ENCODE measurements around the gene WDR93. TPM values are rescaled to one million over a fixed set of nuclear protein-coding genes. Genes with fewer than 3 reads are reported as not detected.

WDR93 gene
- total RNA-seq, 2 donors from 2014 or later: 0.24 to 0.64 TPM

DNA sequence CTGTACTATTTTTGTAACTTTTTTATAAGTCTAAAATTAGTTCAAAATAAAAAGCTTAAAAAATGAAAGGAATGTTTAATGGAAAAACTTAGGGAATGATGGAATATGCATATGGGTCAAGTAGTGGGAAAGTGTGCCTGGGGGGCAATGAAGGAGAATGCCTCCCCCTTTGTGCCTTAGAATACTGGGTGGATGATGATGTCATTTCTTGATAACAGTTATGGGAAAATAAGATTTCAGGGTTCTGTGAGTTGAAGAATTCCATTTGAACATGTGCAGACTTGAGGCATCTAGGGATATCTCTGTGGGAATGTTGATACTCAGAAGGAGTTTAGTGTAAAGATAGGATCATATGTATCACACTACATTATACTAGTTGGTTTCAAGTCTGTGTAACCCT, 13.8 kb downstream of the WDR93 start:
- no peak overlapping the region for H3K27ac ChIP-seq (ENCODE audit: low read depth, low read length)
- peaks cover 23% of the 10 kb centered on the region for H3K27me3 Mint-ChIP-seq (ENCODE audit: insufficient read depth)

DNA sequence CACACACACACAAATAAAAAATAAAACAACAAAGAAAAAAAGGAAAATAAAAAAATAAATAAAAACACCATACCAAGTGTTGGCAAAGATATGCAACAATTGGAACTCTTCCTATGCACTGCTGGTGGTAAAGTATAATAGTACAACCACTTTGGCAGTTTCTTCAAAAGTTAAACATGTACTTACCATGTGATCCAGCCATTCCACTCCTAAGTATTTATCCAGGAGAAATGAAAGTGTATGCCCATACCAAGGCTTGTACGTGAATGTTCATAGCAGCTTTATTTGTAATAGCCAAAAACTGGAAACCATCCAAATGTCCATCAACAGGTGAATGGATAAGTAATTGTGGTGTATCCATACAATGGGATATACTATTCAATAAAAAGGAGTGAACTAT, 17.0 kb downstream of the WDR93 start:
- no peaks in the 10 kb centered on the region for H3K9me3 Mint-ChIP-seq
- H3K4me3 Mint-ChIP-seq: no peak overlapping the region
- no peak overlapping the region for H3K27ac Mint-ChIP-seq
- TF ChIP-seq, protein P1, sequence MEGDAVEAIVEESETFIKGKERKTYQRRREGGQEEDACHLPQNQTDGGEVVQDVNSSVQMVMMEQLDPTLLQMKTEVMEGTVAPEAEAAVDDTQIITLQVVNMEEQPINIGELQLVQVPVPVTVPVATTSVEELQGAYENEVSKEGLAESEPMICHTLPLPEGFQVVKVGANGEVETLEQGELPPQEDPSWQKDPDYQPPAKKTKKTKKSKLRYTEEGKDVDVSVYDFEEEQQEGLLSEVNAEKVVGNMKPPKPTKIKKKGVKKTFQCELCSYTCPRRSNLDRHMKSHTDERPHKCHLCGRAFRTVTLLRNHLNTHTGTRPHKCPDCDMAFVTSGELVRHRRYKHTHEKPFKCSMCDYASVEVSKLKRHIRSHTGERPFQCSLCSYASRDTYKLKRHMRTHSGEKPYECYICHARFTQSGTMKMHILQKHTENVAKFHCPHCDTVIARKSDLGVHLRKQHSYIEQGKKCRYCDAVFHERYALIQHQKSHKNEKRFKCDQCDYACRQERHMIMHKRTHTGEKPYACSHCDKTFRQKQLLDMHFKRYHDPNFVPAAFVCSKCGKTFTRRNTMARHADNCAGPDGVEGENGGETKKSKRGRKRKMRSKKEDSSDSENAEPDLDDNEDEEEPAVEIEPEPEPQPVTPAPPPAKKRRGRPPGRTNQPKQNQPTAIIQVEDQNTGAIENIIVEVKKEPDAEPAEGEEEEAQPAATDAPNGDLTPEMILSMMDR (conservative IDR thresholded peaks at IDR 0.05): no peak
- H3K4me1 Mint-ChIP-seq: no peaks in the 10 kb centered on the region
- no peak overlapping the region for H3K9ac ChIP-seq (ENCODE audit: extremely low read depth, low read length, poor library complexity, severe bottlenecking)
- no peaks in the 10 kb centered on the region for H3K36me3 Mint-ChIP-seq (ENCODE audit: low read depth)
- no peaks in the 10 kb centered on the region for H3K4me1 ChIP-seq (ENCODE audit: control insufficient read depth, insufficient read depth, low read length)
- no peak overlapping the region for H3K27ac ChIP-seq (ENCODE audit: low read depth, low read length)
- H3K4me3 ChIP-seq (ENCODE audit: low read length): no peak overlapping the region
- no peaks in the 10 kb centered on the region for H3K9me3 ChIP-seq (ENCODE audit: control insufficient read depth, low read length)
- H3K36me3 ChIP-seq (ENCODE audit: control insufficient read depth, insufficient read depth, low read length): no peaks in the 10 kb centered on the region
- 88 to 100% methylated on average over 1 of the region's 1 CpG for WGBS, 2 experiments (ENCODE audit: insufficient coverage in 1 of 2, insufficient read length in 1 of 2)
- peaks cover 17% of the 10 kb centered on the region for H3K27me3 Mint-ChIP-seq (ENCODE audit: insufficient read depth)
- H3K27me3 ChIP-seq (ENCODE audit: control insufficient read depth, insufficient read depth, low read length, poor library complexity, severe bottlenecking): peaks cover 19% of the 10 kb centered on the region
- no peak for DNase-seq

More for the DNA sequence above, 13.8 kb downstream of the WDR93 start:
- no peak for DNase-seq
- Histone ChIP-seq H3K4me3 (ENCODE audit: low read length) (no peak overlapping the region), H3K9ac (ENCODE audit: extremely low read depth, low read length, poor library complexity, severe bottlenecking) (no peak overlapping the region), H3K27me3 (ENCODE audit: control insufficient read depth, insufficient read depth, low read length, poor library complexity, severe bottlenecking) (peaks cover 33% of the 10 kb centered on the region), H3K36me3 (ENCODE audit: control insufficient read depth, insufficient read depth, low read length) (no peaks in the 10 kb centered on the region), H3K9me3 (ENCODE audit: control insufficient read depth, low read length) (no peaks in the 10 kb centered on the region), H3K4me1 (ENCODE audit: control insufficient read depth, insufficient read depth, low read length) (no peaks in the 10 kb centered on the region)
- Mint-ChIP-seq H3K4me3 (no peak overlapping the region), H3K4me1 (no peaks in the 10 kb centered on the region), H3K36me3 (ENCODE audit: low read depth) (no peaks in the 10 kb centered on the region), H3K9me3 (no peaks in the 10 kb centered on the region), H3K27ac (no peak overlapping the region)
- TF ChIP-seq, protein P1 (conservative IDR thresholded peaks at IDR 0.05): no peak

DNA sequence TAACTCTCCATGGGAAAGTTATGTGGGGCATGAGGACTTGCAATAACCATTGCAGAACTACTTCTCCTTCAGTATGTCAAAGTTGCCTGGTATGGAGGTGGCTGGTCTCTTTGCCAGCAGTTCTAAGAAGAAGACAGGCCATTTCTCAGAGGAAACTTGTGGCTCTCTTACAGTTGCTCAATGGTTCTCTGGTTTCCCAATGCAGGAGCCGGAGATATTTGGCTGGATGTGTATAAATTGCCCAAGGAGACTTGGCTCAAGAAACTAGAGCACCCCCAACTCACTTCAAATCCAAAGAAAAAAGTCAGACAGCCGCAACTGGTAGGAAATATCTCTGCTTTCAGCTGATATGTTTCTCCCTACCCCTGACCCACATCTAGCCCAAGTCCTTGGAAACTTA, 24.2 kb downstream of the WDR93 start:
- no peak overlapping the region for H3K4me3 Mint-ChIP-seq
- WGBS, 2 experiments (ENCODE audit: insufficient coverage in 1 of 2, insufficient read length in 1 of 2): 100% methylated on average over 1 of the region's 2 CpGs; no CpG with 5 or more reads in 1 of the 2 experiments
- no peak overlapping the region for H3K9ac ChIP-seq (ENCODE audit: extremely low read depth, low read length, poor library complexity, severe bottlenecking)
- no peak overlapping the region for H3K4me3 ChIP-seq (ENCODE audit: low read length)
- H3K27ac ChIP-seq (ENCODE audit: low read depth, low read length): no peak overlapping the region
- H3K9me3 ChIP-seq (ENCODE audit: control insufficient read depth, low read length): no peaks in the 10 kb centered on the region
- no peaks in the 10 kb centered on the region for H3K4me1 ChIP-seq (ENCODE audit: control insufficient read depth, insufficient read depth, low read length)
- no peaks in the 10 kb centered on the region for H3K36me3 ChIP-seq (ENCODE audit: control insufficient read depth, insufficient read depth, low read length)
- H3K27me3 ChIP-seq (ENCODE audit: control insufficient read depth, insufficient read depth, low read length, poor library complexity, severe bottlenecking): no peaks in the 10 kb centered on the region
- no peaks in the 10 kb centered on the region for H3K9me3 Mint-ChIP-seq
- TF ChIP-seq, protein P1 (conservative IDR thresholded peaks at IDR 0.05): no peak
- H3K36me3 Mint-ChIP-seq (ENCODE audit: low read depth): no peaks in the 10 kb centered on the region
- H3K27ac Mint-ChIP-seq: no peak overlapping the region
- DNase-seq: no peak
- no peaks in the 10 kb centered on the region for H3K4me1 Mint-ChIP-seq
- peaks cover 1% of the 10 kb centered on the region for H3K27me3 Mint-ChIP-seq (ENCODE audit: insufficient read depth)
